Osteocyte (in vitro differentiated cells): ENCODE measurements around the gene NOTCH1. TPM values are rescaled to one million over a fixed set of nuclear protein-coding genes. Genes with fewer than 3 reads are reported as not detected.
A peak's percentile ranks its signal among the peaks of the same experiment; 100 is the strongest.

Source experiments
- DNase-seq: peaks from one replicate; pipeline ENCODE4 v3.0.0; 2021; ENCODE audit warnings: mixed read lengths; ENCODE audit not compliant: unreplicated experiment; ENCODE audit errors: extremely low spot score
- H3K27ac Mint-ChIP-seq: one replicate; pipeline ENCODE4 v1.8.0; 2021; ENCODE audit warnings: mild to moderate bottlenecking, mixed read lengths; ENCODE audit not compliant: unreplicated experiment
- H3K27me3 Mint-ChIP-seq: one replicate; pipeline ENCODE4 v1.8.0; 2021; ENCODE audit warnings: mixed read lengths; ENCODE audit not compliant: unreplicated experiment
- H3K36me3 Mint-ChIP-seq: one replicate; pipeline ENCODE4 v1.8.0; 2021; ENCODE audit warnings: mixed read lengths; ENCODE audit not compliant: unreplicated experiment
- H3K4me1 Mint-ChIP-seq: one replicate; pipeline ENCODE4 v1.8.0; 2021; ENCODE audit warnings: mixed read lengths; ENCODE audit not compliant: unreplicated experiment
- H3K4me3 Mint-ChIP-seq: one replicate; pipeline ENCODE4 v1.8.0; 2021; ENCODE audit warnings: mild to moderate bottlenecking, moderate library complexity, mixed read lengths; ENCODE audit not compliant: unreplicated experiment
- H3K9me3 Mint-ChIP-seq: one replicate; pipeline ENCODE4 v1.8.0; 2021; ENCODE audit warnings: mixed read lengths; ENCODE audit not compliant: unreplicated experiment
- total RNA-seq: library from RNA; stranded (reverse); gene quantifications from 2 replicates; pipeline ENCODE4 v1.2.1, GENCODE V29; 2021
- TF ChIP-seq, protein P1 (sequence below): fragments of 200-600 bp; sonication (generic); IDR thresholded peaks from 2 replicates; pipeline ENCODE4 v1.5.0; 2021; ENCODE audit warnings: antibody characterized with exemption, mild to moderate bottlenecking, moderate library complexity

The NOTCH1 gene
- total RNA-seq, 1 donor from 2014 or later = 44.9 TPM

- TF ChIP-seq, protein P1, sequence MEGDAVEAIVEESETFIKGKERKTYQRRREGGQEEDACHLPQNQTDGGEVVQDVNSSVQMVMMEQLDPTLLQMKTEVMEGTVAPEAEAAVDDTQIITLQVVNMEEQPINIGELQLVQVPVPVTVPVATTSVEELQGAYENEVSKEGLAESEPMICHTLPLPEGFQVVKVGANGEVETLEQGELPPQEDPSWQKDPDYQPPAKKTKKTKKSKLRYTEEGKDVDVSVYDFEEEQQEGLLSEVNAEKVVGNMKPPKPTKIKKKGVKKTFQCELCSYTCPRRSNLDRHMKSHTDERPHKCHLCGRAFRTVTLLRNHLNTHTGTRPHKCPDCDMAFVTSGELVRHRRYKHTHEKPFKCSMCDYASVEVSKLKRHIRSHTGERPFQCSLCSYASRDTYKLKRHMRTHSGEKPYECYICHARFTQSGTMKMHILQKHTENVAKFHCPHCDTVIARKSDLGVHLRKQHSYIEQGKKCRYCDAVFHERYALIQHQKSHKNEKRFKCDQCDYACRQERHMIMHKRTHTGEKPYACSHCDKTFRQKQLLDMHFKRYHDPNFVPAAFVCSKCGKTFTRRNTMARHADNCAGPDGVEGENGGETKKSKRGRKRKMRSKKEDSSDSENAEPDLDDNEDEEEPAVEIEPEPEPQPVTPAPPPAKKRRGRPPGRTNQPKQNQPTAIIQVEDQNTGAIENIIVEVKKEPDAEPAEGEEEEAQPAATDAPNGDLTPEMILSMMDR = no peak
- Mint-ChIP-seq H3K27me3 (no peaks in the 10 kb centered on the region), H3K4me1 (peaks cover 35% of the 10 kb centered on the region), H3K36me3 (peaks cover 4% of the 10 kb centered on the region), H3K9me3 (no peaks in the 10 kb centered on the region), H3K4me3 (no peak overlapping the region), H3K27ac (no peak overlapping the region)
- no peak for DNase-seq
These were observed 19.2 kb downstream of the NOTCH1 start for GRCh38 chr9:136526625-136527066.

DNA sequence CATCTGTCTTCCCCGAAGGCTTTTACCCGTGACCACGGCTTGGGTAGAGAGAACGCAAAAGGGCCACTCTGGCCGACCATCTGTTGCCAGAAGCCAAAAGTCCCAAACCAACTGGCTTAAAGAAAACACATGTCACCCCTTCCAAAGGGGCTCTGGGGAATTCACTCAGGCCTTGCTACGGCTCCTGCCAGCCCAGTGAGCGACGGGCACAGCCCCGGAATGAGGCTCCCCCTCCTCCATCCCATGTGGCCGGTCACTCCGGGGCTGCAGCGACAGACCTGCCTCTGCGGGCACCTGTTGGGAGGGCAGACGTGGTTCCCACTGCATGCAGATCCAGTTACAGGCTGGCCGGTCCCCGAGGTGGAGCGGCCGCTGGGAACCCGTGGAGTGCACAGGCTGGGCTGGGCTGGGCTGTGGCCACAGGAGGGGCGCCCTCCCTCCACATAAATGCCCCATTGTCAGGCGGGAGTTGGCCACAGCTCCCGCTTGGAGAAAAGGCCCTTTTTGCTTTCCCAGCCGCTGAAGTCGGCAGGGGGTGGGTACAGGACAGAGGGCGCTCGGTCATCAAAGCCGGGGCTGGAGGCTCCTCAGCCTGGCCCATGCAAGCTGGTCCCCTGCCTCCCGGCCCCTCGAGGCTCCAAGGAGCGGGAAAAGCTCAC, 19.9 kb downstream of the NOTCH1 start:
- H3K36me3 Mint-ChIP-seq = peaks cover 4% of the 10 kb centered on the region
- TF ChIP-seq, protein P1 = peak; percentile 29
- peaks cover 33% of the 10 kb centered on the region for H3K4me1 Mint-ChIP-seq

GRCh38 chr9:136525207-136525606, 20.6 kb downstream of the NOTCH1 start:
- no peak overlapping the region for H3K27ac Mint-ChIP-seq
- TF ChIP-seq, protein P1 = no peak
- peaks cover 4% of the 10 kb centered on the region for H3K36me3 Mint-ChIP-seq

More for the DNA sequence above, 19.9 kb downstream of the NOTCH1 start:
- no peak for DNase-seq
- Mint-ChIP-seq H3K27me3 (no peaks in the 10 kb centered on the region), H3K27ac (peak overlapping the region; percentile 66), H3K9me3 (no peaks in the 10 kb centered on the region), H3K4me3 (peak overlapping the region; percentile 35)

DNA sequence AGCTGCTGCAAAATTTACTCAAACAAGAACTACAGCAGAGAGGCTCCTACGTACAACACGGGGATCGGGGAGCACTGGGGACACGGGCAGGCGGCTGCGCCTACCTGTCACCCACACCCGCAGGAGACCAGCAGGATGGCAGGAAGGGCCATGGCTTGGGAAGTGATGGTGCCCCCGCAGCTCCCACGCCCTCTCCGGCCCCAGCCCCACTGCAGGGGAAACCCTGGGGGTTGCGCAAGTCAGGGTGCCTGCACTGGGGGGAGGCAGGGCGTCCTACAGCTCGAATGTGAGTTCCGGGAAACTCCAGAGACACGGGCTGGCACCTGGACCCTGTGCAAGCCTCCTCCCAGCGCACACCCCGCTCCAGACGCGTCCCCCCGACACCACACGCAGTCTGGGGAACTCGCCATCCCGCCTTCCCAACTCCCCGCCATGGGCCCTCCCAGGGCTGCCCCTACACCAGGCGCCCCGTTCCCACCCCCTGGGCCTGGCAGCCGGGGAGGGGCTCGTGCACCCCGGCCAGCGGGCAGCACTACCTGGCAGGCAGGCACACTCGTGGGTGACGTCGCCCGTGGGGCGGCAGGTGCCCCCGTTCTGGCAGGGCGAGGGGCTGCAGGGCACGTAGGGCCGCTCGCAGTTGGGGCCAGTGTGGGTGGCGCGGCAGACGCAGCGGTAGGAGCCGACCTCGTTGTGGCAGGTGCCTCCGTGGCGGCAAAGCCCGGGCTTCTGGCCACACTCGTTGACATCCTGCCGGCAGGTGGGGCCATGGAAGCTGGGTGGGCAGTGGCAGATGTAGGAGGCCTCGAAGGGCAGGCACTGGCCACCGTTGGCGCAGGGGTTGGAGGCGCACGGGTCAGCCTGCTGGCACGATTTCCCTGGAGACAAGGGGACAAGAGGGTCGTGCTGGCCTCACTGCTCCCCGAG, 23.3 kb downstream of the NOTCH1 start:
- DNase-seq = no peak
- Mint-ChIP-seq H3K27me3 (no peaks in the 10 kb centered on the region), H3K4me3 (no peak overlapping the region), H3K4me1 (peaks cover 16% of the 10 kb centered on the region), H3K9me3 (no peaks in the 10 kb centered on the region), H3K27ac (no peak overlapping the region), H3K36me3 (peaks cover 6% of the 10 kb centered on the region)
- TF ChIP-seq, protein P1 = no peak

More at GRCh38 chr9:136525207-136525606, 20.6 kb downstream of the NOTCH1 start:
- no peaks in the 10 kb centered on the region for H3K9me3 Mint-ChIP-seq
- H3K4me3 Mint-ChIP-seq = no peak overlapping the region
- H3K27me3 Mint-ChIP-seq = no peaks in the 10 kb centered on the region
- peaks cover 28% of the 10 kb centered on the region for H3K4me1 Mint-ChIP-seq
- DNase-seq = no peak

GRCh38 chr9:136521537-136521936, 24.3 kb downstream of the NOTCH1 start:
- no peak for DNase-seq
- TF ChIP-seq, protein P1 = no peak
- Mint-ChIP-seq H3K4me1 (peaks cover 13% of the 10 kb centered on the region), H3K4me3 (no peak overlapping the region), H3K27ac (no peak overlapping the region), H3K9me3 (no peaks in the 10 kb centered on the region), H3K27me3 (no peaks in the 10 kb centered on the region), H3K36me3 (peaks cover 7% of the 10 kb centered on the region)
